ENCODE data around the gene RPS6KA5. TPM values are rescaled to one million over a fixed set of nuclear protein-coding genes. Genes with fewer than 3 reads are reported as not detected.

Gene RPS6KA5
- polyA plus RNA-seq, 3 donors: 6.3 to 7.6 (median 7.3) TPM

GRCh38 chr14:90903101-90903500 is 157.3 kb downstream of the RPS6KA5 start:
- peak in 10 of 11 donors; percentile 16 to 55 (median 33) for DNase-seq (ENCODE audit: extremely low read depth in 1 of 11, low read depth in 9 of 11, low spot score in 4 of 11)

GRCh38 chr14:90900476-90901083 is 159.9 kb downstream of the RPS6KA5 start:
- DNase-seq (ENCODE audit: extremely low read depth in 1 of 11, low read depth in 9 of 11, low spot score in 4 of 11): no peak

- no peak for DNase-seq (ENCODE audit: extremely low read depth in 1 of 11, low read depth in 9 of 11, low spot score in 4 of 11)
Observed at GRCh38 chr14:90897022-90897421, 163.4 kb downstream of the RPS6KA5 start.

- DNase-seq (ENCODE audit: extremely low read depth in 1 of 11, low read depth in 9 of 11, low spot score in 4 of 11): no peak
Observed at GRCh38 chr14:90894241-90894640, 166.2 kb downstream of the RPS6KA5 start.

- DNase-seq (ENCODE audit: extremely low read depth in 1 of 11, low read depth in 9 of 11, low spot score in 4 of 11): no peak
Observed at GRCh38 chr14:90893510-90893909, 166.9 kb downstream of the RPS6KA5 start.

GRCh38 chr14:90892970-90893369 is 167.5 kb downstream of the RPS6KA5 start:
- no peak for DNase-seq (ENCODE audit: extremely low read depth in 1 of 11, low read depth in 9 of 11, low spot score in 4 of 11)

GRCh38 chr14:90891326-90891725 is 169.1 kb downstream of the RPS6KA5 start:
- DNase-seq (ENCODE audit: extremely low read depth in 1 of 11, low read depth in 9 of 11, low spot score in 4 of 11): no peak

GRCh38 chr14:90890322-90891020 is 170.0 kb downstream of the RPS6KA5 start:
- no peak for DNase-seq (ENCODE audit: extremely low read depth in 1 of 11, low read depth in 9 of 11, low spot score in 4 of 11)

GRCh38 chr14:90886297-90886815 is 174.1 kb downstream of the RPS6KA5 start:
- DNase-seq (ENCODE audit: extremely low read depth in 1 of 11, low read depth in 9 of 11, low spot score in 4 of 11): no peak

- DNase-seq (ENCODE audit: extremely low read depth in 1 of 11, low read depth in 9 of 11, low spot score in 4 of 11): no peak
Observed at GRCh38 chr14:90883782-90884181, 176.7 kb downstream of the RPS6KA5 start.

- no peak for DNase-seq (ENCODE audit: extremely low read depth in 1 of 11, low read depth in 9 of 11, low spot score in 4 of 11)
Observed at GRCh38 chr14:90883197-90883596, 177.2 kb downstream of the RPS6KA5 start.

- DNase-seq (ENCODE audit: extremely low read depth in 1 of 11, low read depth in 9 of 11, low spot score in 4 of 11): no peak
Observed at GRCh38 chr14:90880282-90880681, 180.2 kb downstream of the RPS6KA5 start.

GRCh38 chr14:90874599-90874998 is 185.8 kb downstream of the RPS6KA5 start:
- DNase-seq (ENCODE audit: extremely low read depth in 1 of 11, low read depth in 9 of 11, low spot score in 4 of 11): no peak

- no peak for DNase-seq (ENCODE audit: extremely low read depth in 1 of 11, low read depth in 9 of 11, low spot score in 4 of 11)
Observed at GRCh38 chr14:90871605-90872233, 188.7 kb downstream of the RPS6KA5 start.

GRCh38 chr14:90870950-90871604 is 189.4 kb downstream of the RPS6KA5 start:
- no peak for DNase-seq (ENCODE audit: extremely low read depth in 1 of 11, low read depth in 9 of 11, low spot score in 4 of 11)

GRCh38 chr14:90867501-90867900 is 192.9 kb downstream of the RPS6KA5 start:
- no peak for DNase-seq (ENCODE audit: extremely low read depth in 1 of 11, low read depth in 9 of 11, low spot score in 4 of 11)

- no peak for DNase-seq (ENCODE audit: extremely low read depth in 1 of 11, low read depth in 9 of 11, low spot score in 4 of 11)
Observed at GRCh38 chr14:90866833-90867232, 193.6 kb downstream of the RPS6KA5 start.

GRCh38 chr14:90864741-90865140 is 195.7 kb downstream of the RPS6KA5 start:
- no peak for DNase-seq (ENCODE audit: extremely low read depth in 1 of 11, low read depth in 9 of 11, low spot score in 4 of 11)

GRCh38 chr14:90858511-90858910 is 201.9 kb downstream of the RPS6KA5 start:
- no peak for DNase-seq (ENCODE audit: extremely low read depth in 1 of 11, low read depth in 9 of 11, low spot score in 4 of 11)

GRCh38 chr14:90857866-90858265 is 202.6 kb downstream of the RPS6KA5 start:
- no peak for DNase-seq (ENCODE audit: extremely low read depth in 1 of 11, low read depth in 9 of 11, low spot score in 4 of 11)
